NCI-H2227 (cell line): ENCODE results near the gene TNIK.
"Not testable (repeated sequence)": the region's sequence is repeated elsewhere in the genome, so short reads cannot be mapped to it uniquely, and the experiment has no call there.

Experiments used
- DNase-seq: peaks from one replicate; lab custom pipeline; 2025; ENCODE audit not compliant: unreplicated experiment; lab: John Stamatoyannopoulos, UW

The TNIK gene

DNA sequence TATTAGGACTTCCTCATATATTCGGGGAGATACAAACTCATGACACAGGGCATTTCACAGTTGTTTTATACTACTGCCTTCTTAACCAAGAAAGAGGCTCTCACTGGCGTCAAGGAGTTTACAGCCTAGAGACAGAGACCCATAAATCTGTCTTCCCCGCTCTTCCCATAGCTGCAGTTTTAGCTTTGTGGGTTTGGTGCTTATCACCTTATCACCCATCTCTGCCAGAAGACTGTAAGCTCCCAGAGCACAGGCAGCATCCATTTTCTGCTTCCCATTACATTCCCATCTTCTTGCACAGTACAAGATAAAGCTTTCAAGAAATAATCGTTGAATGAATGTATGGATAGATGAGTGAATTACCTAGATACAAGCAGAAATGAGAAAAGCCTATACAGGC, 144.3 kb downstream of the TNIK start:
- DNase-seq: no peak

DNA sequence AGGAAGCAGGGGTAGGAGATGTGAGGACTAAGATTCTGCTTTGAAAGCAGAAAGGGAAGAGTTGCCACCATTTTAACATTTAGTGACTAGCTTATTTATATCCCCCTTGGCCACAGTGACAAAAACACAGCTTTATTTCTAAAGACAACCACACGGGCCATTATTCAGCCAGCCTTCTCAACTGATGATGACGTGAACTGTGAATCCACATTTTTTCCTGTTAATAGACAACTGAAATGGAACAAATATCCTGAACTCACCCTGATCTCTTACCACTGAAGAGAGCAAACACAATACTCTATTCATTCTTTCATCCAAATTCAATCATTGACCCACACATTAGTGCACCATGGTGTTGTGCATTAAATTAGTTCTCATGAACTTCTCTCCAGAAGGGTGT, 145.1 kb downstream of the TNIK start:
- DNase-seq: no peak

DNA sequence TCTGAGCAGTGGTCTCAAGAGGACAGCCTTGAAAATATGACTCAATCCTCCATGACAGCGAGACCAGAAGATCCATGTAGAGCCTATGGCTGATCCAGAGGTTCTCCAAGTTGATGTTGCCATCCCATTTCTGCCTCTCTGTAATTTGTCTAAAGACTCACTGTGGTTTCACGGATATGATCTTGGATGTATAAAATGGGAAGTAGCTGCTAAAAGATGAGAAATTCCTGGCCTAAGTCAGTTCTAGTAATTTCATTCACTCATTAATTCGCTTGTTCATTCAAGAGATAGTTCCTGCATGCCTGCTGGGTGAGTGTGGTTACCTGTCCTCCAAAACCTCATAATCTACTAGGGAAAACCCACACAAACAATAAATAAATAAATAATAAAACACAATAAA, 145.9 kb downstream of the TNIK start:
- DNase-seq: no peak

DNA sequence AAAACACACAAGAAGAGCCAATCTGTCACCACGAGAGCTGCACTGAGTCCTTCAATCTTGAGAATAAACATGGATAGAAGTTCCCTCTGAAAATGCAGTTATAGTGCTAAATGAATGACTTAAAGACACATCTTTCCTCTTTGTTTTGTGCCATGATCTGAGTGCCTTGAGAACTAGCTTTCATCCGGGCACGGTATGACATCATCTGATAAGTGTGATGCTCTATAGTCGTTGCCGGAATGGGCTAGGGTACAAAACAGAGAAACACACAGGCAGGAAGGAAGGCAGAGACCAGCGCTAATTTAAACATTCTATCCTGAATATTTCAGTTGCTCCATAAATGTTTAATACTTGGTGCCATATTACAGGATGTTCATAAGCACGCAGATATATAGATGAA, 146.5 kb downstream of the TNIK start:
- DNase-seq: no peak

DNA sequence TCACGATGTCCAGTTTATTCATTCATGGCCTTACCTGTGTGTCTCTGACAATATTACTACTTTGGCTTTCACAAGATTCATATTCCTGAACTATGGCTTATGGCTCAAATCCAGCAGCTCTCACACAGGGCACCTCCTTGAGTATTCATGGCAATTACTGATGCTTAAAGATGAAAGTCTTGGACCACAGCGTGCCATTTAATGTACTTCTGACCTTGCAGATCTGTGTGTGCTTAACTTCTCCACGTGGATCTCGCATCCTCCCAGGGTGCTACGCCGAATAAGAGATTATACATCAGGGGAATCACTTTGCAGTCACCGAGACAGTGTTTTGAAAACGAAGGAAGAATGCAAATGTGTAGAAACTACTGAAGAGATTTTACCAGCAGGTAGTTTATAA, 147.5 kb downstream of the TNIK start:
- DNase-seq: no peak

DNA sequence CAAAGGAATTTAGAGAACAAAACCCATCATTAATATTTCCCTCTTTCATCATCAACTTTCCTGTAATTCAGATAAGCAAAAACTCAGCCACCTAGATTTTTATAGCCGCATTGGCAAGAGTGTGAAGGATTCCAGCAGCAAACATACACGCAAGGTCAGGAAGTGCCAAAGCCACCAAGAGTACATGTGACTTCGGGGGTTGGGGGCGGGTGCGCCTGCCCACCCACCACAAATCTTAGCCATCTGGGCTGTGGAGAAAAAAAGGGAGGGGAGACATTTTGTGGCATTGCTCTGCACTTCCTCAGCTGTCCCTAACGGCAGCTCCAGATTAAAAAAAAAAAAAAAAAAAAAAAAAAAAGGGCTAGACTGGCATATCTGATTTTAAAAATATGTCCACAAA, 148.4 kb downstream of the TNIK start:
- DNase-seq: no peak

DNA sequence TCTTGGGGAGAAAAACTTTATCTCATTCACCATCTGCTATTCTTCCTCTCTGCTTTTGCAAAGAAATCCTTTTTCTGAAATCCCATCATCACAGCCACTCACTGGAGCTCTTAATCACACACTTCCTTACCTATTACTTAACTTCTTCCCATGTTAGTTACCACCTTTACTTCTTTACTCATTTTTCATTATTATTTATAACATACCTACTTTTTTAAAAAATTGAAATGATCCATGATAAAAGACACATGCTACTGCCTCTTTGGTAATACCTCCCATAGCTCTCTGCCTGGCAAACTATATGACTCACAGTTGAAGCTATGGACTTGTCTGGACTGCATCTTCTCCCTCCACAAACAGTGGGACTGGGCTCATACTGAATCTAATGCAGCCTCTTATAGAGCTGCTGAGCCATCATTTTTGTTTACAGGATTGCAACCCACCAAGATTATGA, 150.3 kb downstream of the TNIK start:
- no peak for DNase-seq

DNA sequence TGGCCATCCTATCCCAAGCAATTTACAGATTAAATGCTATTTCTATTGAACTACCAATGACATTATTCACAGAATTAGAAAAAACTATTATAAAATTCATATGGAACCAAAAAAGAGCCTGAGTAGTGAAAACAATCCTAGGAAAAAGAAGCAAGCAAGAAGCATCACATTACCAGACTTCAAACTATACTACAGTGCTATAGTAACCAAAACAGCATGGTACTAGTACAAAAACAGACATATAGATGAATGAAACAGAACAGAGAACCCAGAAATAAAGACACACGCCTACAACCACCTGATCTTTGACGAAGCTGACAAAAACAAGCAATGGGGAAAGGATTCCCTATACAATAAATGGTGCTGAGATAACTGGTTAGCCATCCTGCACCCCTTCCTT, 152.2 kb downstream of the TNIK start:
- DNase-seq: no peak

DNA sequence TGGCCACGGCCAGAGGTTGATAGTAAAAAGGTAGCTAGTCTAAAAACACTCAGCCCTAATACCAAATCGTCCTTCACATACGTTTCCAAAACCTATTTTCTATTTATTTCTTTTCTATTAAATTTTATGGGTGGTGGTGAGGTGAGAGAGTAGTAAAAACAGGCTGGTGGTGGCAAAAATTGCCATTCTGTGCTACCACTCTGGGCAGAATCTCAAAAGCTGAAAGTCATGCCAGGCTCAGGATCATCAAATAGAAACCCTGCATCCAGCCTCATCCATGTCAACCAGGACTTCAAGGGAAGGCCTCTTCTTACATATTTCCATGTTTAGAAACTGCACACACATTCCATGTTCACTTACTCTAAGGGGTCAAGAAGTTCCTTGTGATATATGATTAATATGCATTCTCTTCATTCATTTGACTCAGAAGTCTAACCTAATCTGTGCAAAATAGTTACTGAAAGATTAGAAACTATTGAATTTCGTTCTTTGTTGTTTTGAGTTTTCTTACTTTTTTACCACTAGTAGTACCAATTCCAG, 153.1 kb downstream of the TNIK start:
- DNase-seq: no peak

DNA sequence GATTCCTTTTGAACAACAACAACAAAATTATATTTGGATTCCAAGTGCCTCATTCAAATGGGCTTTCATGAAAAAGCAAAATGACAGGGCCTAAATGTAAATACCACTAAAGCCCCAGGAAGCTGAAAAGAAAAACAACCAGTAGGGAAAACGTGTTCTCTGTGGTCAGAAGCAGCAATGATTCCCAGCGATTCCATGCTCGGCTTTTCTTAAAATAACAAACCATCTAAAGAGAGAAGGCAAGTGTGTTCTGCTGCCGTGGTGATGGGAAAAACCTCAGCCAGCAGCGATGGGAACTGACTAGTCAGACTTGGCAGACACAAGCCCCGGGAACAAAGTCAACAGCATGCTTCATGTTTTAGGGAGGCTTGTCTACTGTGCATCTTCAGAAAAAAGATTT, 153.6 kb downstream of the TNIK start:
- no peak for DNase-seq

DNA sequence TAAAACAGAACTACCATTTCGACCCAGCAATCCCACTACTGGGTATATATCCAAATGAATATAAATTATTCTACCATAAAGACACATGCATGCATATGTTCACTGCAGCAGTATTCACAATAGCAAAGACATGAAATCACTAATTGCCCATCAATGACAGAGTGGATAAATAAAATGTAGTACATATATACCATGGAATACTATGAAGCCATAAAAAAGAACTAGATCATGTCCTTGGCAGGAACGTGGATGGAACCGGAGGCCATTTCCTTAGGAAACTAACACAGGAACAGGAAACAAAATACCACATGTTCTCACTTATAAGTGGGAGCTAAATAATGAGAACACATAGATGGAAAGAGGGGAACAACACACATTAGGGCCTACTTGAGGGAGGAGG, 154.4 kb downstream of the TNIK start:
- not testable (repeated sequence) for DNase-seq

DNA sequence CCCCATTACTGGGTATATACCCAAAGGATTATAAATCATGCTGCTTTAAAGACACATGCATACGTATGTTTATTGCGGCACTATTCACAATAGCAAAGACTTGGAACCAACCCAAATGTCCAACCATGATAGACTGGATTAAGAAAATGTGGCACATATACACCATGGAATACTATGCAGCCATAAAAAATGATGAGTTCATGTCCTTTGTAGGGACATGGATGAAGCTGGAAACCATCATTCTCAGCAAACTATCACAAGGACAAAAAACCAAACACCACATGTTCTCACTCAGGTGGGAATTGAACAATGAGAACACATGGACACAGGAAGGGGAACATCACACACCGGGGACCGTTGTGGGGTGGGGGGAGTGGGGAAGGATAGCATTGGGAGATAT, 155.7 kb downstream of the TNIK start:
- not testable (repeated sequence) for DNase-seq

DNA sequence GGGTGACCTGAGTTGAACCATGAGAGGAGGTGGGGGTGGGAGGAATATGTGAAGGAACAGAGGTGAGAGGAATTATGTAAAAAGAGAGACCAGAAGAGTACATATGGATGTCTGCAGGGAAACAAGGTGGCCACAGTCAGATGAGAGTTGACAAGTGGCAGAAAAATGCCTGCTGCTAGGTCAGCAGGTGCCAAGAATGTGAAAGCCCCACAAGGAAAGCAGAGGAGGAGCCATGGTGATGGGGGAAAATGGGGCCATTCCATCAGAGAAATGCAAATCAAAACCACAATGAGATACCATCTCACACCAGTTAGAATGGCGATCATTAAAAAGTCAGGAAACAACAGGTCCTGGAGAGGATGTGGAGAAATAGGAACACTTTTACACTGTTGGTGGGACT, 156.2 kb downstream of the TNIK start:
- DNase-seq: not testable (repeated sequence)

DNA sequence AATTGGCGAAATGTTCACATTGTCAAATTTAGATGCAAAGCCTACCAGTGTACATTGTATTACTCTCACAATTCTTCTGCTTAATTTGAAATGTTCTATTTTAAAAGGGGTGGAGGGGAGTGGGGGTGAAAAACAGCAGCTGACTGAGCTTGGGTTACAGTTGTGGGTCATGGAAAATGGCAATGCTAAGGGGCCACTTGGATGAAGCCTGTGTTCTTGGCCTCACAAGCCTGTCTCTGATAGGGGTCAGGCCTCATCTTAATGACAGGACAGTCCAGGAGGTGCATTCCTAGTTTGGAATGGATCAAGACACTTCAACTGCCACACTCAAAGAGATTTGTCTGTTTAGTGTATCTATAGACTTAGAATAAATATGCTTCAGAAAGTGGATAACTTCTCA, 158.2 kb downstream of the TNIK start:
- no peak for DNase-seq

DNA sequence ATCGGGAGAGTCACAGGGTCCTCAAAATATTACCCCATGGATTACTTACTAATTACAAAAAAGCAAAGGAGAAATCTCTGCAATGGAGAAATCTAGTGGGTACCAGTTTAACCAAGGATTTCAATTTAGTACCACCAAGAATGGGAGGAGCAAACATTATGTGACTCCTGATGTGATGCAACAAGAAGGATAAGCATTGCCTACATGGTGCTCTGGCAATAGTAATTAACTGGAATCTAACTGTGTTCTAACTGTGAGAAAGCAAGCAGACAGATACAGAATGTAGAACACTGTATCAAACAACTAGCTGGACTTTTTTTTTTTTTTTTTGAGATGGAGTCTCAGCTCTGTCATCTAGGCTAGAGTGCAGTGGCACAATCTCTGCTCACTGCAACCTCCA, 159.2 kb downstream of the TNIK start:
- DNase-seq: no peak

DNA sequence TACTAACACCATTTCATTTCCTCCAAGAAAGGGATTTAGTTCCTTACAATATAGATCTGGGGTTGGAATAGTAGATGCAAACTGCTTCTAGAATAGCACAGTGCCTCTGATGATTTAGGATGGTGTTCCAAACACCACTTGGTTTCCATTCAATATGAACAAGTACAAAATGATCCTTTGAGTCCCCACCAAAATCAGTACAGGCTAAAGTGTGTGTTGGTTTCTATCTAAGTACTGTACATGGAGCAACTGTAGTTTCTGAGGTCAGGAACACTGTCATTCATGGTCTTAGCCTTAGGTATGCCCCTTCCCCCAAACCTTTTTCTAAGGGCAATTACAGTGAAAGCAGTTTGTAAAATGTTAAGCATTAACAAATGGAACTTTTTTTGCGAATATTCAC, 162.3 kb downstream of the TNIK start:
- no peak for DNase-seq

DNA sequence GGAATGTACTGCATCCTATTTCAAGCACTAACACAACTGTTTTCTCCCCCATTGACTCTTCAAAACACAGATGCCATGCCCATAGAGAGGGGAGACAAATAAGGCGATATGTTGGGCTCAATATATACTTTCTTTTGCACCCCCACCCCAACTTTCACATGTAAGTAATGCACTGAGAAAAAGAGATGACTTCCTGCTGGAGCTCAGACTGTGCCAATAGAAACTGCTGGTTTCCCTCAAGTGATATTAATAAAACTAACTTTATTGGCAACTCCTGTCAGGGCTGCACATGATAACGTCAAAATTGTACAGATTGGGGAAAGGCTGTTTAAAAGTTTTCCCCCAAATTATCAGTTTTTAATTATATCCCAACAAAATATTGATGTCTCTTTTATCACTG, 163.0 kb downstream of the TNIK start:
- no peak for DNase-seq

DNA sequence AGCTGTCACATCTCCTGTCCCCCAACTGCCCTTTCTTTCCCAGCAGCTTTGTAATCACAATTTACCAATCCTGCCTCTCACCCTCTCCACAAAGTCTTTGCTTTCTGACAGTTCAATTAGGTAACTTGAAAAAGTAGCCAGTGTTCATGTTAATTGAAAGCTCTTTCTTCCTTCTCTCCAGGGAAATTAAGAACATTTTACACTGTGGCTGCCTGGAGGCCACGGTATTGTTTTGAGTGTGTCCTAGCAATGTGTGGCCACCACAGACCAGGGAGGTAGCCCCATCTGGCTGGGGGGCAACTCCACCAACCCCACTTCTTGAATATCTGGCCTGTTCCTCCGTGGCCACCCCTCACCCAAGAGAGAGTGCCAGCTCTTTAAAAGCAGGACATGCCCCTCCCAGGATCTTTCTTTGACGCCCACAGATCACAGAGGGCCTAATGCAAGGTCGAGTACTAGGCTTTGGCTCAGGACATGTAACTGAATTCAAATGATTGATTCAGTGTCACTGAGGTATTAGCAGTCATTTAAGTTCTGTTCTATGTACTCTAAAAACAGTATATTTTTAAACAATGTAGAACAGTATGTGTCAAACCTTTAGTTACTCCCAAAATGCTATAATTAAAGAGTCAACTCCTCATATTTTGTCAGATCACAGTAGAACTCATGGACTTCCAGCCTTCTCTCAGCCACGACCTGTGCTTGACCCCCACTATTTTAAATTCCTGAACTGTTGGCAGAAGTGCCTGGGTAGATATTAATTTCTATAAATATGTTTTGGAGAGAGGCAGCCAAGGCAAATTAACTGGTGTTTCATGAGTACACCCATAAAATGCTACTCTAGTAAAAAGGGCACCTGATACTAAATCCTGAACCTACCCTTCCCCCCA, 164.5 kb downstream of the TNIK start:
- DNase-seq: no peak

DNA sequence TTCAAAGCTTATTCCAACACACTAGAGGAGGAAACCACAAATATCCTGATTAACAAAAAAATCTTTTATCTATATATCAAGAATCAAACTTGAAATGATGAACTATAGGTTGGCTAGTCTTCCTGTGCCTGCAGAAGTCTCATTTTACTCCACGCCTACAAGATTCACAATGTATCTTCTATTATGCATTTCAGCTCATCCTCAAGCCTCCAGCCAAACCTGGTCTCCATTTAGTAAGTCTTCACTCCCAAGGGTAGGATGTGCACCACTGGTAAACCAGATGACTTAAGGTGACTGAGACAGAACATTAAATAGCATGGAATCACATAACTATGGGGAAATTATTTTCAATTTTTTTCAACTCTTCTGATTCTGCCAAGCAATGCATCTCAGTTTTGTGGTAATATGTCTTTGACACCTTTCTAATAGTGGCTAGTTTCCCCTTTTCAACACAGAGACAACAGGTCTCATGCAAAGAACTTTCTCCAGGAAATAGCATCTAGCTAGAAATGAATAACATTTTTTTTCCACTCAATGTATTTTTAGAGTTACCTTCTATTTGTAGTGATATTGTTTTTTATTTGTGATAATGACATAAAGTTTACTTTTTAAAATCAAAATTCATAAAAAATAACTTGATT, 166.9 kb downstream of the TNIK start:
- no peak for DNase-seq

DNA sequence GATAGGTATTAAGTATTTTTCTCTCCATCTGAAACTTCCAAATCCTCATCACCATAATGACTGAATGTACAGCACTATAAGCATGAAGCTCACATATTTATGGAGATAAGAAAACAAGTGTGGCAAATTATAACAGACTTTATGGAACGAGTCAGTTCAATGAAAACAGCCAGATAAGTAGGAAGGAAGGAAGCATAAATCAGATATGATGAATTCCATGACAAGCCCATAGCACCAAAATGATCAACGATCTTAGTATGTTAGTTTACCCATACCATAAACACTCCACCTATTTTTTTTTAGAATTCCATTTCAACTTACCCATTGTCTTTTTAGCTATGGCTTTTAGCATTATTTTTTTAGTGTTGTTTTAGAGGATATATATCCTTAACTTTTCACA, 169.5 kb downstream of the TNIK start:
- DNase-seq: no peak

DNA sequence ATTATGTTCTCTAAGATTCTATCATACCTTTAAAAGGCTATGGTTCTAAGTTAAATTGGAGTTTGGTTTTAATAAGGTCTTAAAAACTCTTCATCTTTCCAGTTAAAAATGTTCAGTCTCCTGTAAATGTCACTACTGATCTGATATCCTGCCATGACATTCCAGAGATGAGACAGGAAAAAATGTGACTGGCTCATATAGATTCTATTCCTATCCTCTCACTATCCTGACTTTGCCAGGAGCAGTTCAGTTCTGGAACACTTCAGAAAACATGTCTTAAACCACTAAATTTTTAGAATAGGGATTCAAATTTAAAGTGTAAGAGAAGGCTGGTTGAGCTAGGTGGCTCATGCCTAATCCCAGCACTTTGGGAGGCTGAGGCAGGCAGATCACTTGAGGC, 170.9 kb downstream of the TNIK start:
- DNase-seq: no peak

DNA sequence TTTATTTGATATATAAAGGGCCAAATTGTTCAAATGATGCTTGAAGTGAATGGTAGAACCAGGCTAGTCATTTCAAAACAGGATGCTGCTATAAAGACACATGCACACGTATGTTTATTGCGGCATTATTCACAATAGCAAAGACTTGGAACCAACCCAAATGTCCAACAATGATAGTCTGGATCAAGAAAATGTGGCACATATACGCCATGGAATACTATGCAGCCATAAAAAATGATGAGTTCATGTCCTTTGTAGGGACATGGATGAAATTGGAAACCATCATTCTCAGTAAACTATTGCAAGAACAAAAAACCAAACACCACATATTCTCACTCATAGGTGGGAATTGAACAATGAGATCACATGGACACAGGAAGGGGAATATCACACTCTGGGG, 172.4 kb downstream of the TNIK start:
- DNase-seq: not testable (repeated sequence)
